SK-N-SH (cell line): ENCODE results near the gene SNRNP27. TPM values are rescaled to one million over a fixed set of nuclear protein-coding genes. Genes with fewer than 3 reads are reported as not detected.
A peak's percentile ranks its signal among the peaks of the same experiment; 100 is the strongest.

ENCODE experiments used
- CTCF ChIA-PET: fragments of 300-600, 350-600 bp; formaldehyde crosslinking; extraction: SDS; loops from one replicate; lab custom pipeline; 2021; lab: Yijun Ruan, JAX
- POLR2A ChIA-PET: fragments of 350-600 bp; sonication (Branson Sonifier 250); formaldehyde crosslinking; extraction: SDS; loops from one replicate; lab custom pipeline; 2020; ENCODE audit warnings: antibody characterized with exemption, inconsistent platforms; lab: Yijun Ruan, JAX
- DNase-seq: peaks from one replicate; pipeline ENCODE4 v3.0.0; 2012
- H2AFZ ChIP-seq: fragments of 200-600 bp; sonication (generic); 2 replicates; pipeline ENCODE4 v1.8.1; 2016; ENCODE audit warnings: antibody characterized with exemption, mild to moderate bottlenecking, low read depth
- H3F3A ChIP-seq: fragments of 200-600 bp; sonication (generic); replicated peaks from 2 replicates; pipeline ENCODE3; 2016; ENCODE audit warnings: antibody characterized with exemption, mild to moderate bottlenecking; ENCODE audit not compliant: insufficient read depth
- H3K27ac ChIP-seq, 2 experiments: fragments of 200-500 bp in 1 of 2; fragments of 200-600 bp in 1 of 2; sonication (Bioruptor generic) in 1 of 2; sonication (generic), shearing (Covaris generic) in 1 of 2; 2 replicates each; pipeline versions ENCODE4 v1.5.1 to v1.6.1; 2014 to 2016; ENCODE audit warnings: low read depth in 2 of 2, inconsistent platforms in 1 of 2, low read length in 1 of 2, mild to moderate bottlenecking in 1 of 2, mixed read lengths in 1 of 2
- H3K27me3 ChIP-seq: fragments of 200-600 bp; sonication (generic), shearing (Covaris generic); 2 replicates; pipeline ENCODE4 v1.6.1; 2016; ENCODE audit warnings: mixed run types; ENCODE audit not compliant: insufficient read depth
- H3K36me3 ChIP-seq, 2 experiments: fragments of 200-500 bp in 1 of 2; fragments of 200-600 bp in 1 of 2; sonication (Bioruptor generic) in 1 of 2; sonication (generic) in 1 of 2; replicated peaks in 1 of 2; 2 replicates each; pipeline versions ENCODE3 to v1.5.1; 2014 to 2016; ENCODE audit warnings: low read length in 1 of 2, mild to moderate bottlenecking in 1 of 2; ENCODE audit not compliant: insufficient read depth in 2 of 2, control insufficient read depth in 1 of 2
- H3K4me1 ChIP-seq, 2 experiments: fragments of 200-500 bp in 1 of 2; fragments of 200-600 bp in 1 of 2; sonication (Bioruptor generic) in 1 of 2; sonication (generic), shearing (Covaris generic) in 1 of 2; 2 replicates each; pipeline versions ENCODE4 v1.5.1 to v1.6.1; 2014 to 2016; ENCODE audit warnings: low read depth in 1 of 2, low read length in 1 of 2, mixed run types in 1 of 2; ENCODE audit not compliant: insufficient read depth in 2 of 2, control insufficient read depth in 1 of 2
- H3K4me2 ChIP-seq: fragments of 200-600 bp; sonication (generic), shearing (Covaris generic); 2 replicates; pipeline ENCODE4 v1.6.1; 2017; ENCODE audit warnings: mixed run types
- H3K4me3 ChIP-seq, 2 experiments: fragments of 200-500 bp in 1 of 2; fragments of 200-600 bp in 1 of 2; sonication (Bioruptor generic) in 1 of 2; sonication (generic), shearing (Covaris generic) in 1 of 2; 2 replicates each; pipeline versions ENCODE4 v1.5.1 to v1.8.1; 2014 to 2016; ENCODE audit warnings: low read depth in 2 of 2, inconsistent platforms in 1 of 2, low read length in 1 of 2, mild to moderate bottlenecking in 1 of 2, mixed read lengths in 1 of 2, moderate library complexity in 1 of 2
- H3K79me2 ChIP-seq: fragments of 200-600 bp; sonication (generic); 2 replicates; pipeline ENCODE4 v1.8.1; 2017; ENCODE audit warnings: mild to moderate bottlenecking; ENCODE audit not compliant: insufficient read depth
- H3K9ac ChIP-seq: fragments of 200-600 bp; sonication (generic); 2 replicates; pipeline ENCODE4 v1.6.1; 2017; ENCODE audit warnings: mixed run types
- H3K9me2 ChIP-seq: fragments of 200-600 bp; sonication (generic); 2 replicates; pipeline ENCODE4 v1.6.1; 2017; ENCODE audit warnings: mixed run types
- H3K9me3 ChIP-seq: fragments of 200-600 bp; sonication (generic); 2 replicates; pipeline ENCODE4 v1.6.1; 2017; ENCODE audit warnings: mixed run types, mild to moderate bottlenecking, moderate library complexity
- H4K20me1 ChIP-seq: fragments of 200-600 bp; sonication (generic); 2 replicates; pipeline ENCODE4 v1.6.1; 2017; ENCODE audit warnings: mild to moderate bottlenecking, mixed run types; ENCODE audit not compliant: insufficient read depth
- ELF1 ChIP-seq: IDR thresholded peaks from 2 replicates; pipeline ENCODE4 v1.4.0; 2012
- EP300 ChIP-seq, 2 experiments: IDR thresholded peaks; 2 replicates each; pipeline versions ENCODE4 v1.4.0 to v1.6.1; 2012; ENCODE audit warnings: borderline replicate concordance in 1 of 2, low read depth in 1 of 2, low read length in 1 of 2
- FOSL2 ChIP-seq: IDR thresholded peaks from 2 replicates; pipeline ENCODE4 v1.4.0; 2012; ENCODE audit warnings: low read depth, mild to moderate bottlenecking, moderate library complexity, borderline replicate concordance
- FOXM1 ChIP-seq: IDR thresholded peaks from 2 replicates; pipeline ENCODE4 v1.4.0; 2012; ENCODE audit warnings: low read depth, mild to moderate bottlenecking
- GATA2 ChIP-seq: sonication (generic); formaldehyde crosslinking; IDR thresholded peaks from 2 replicates; pipeline ENCODE4 v1.5.0; 2020; ENCODE audit warnings: mild to moderate bottlenecking, missing genetic modification reagents
- JUND ChIP-seq: IDR thresholded peaks from 2 replicates; pipeline ENCODE4 v1.4.0; 2012
- MEF2A ChIP-seq: IDR thresholded peaks from 2 replicates; pipeline ENCODE4 v1.4.0; 2012; ENCODE audit warnings: low read depth, borderline replicate concordance
- MXI1 ChIP-seq: IDR thresholded peaks from 2 replicates; pipeline ENCODE4 v1.6.1; 2012; ENCODE audit warnings: mild to moderate bottlenecking, low read depth, low read length, improper control_type of control experiment
- NFIC ChIP-seq: IDR thresholded peaks from 2 replicates; pipeline ENCODE4 v1.4.0; 2012; ENCODE audit warnings: borderline replicate concordance
- NRF1 ChIP-seq: IDR thresholded peaks from 2 replicates; pipeline ENCODE4 v1.6.1; 2012; ENCODE audit warnings: low read depth, mild to moderate bottlenecking, low read length
- RCOR1 ChIP-seq: fragments of 150-350 bp; IDR thresholded peaks from 2 replicates; pipeline ENCODE4 v1.6.1; 2017; ENCODE audit warnings: antibody characterized with exemption, low read length
- RFX5 ChIP-seq: IDR thresholded peaks from 2 replicates; pipeline ENCODE4 v1.6.1; 2012; ENCODE audit warnings: mild to moderate bottlenecking, improper control_type of control experiment, low read length
- RXRA ChIP-seq: IDR thresholded peaks from 2 replicates; pipeline ENCODE4 v1.4.0; 2012; ENCODE audit warnings: low read depth, mild to moderate bottlenecking, borderline replicate concordance
- SIN3A ChIP-seq: IDR thresholded peaks from 2 replicates; pipeline ENCODE4 v1.6.1; 2012; ENCODE audit warnings: low read depth, mild to moderate bottlenecking, low read length, moderate library complexity, borderline replicate concordance
- SMC3 ChIP-seq: IDR thresholded peaks from 2 replicates; pipeline ENCODE4 v1.6.1; 2012; ENCODE audit warnings: low read depth, low read length, improper control_type of control experiment
- TAF1 ChIP-seq: IDR thresholded peaks from 2 replicates; pipeline ENCODE4 v1.6.1; 2012; ENCODE audit warnings: low read depth, mild to moderate bottlenecking, low read length, moderate library complexity, borderline replicate concordance
- TCF12 ChIP-seq: IDR thresholded peaks from 2 replicates; pipeline ENCODE4 v1.4.0; 2012
- WGBS: methylation state at CpG from one replicate; pipeline ENCODE4 v1.1.6; 2017; ENCODE audit warnings: low lambda C conversion rate; 5-methylcytosine and 5-hydroxymethylcytosine counted together
- polyA plus RNA-seq, 3 experiments: library from polyadenylated mRNA; depleted of rRNA; stranded (reverse); fragments of >200 nt; gene quantifications; 2 replicates each; pipeline ENCODE4 v1.2.3, GENCODE V29; 2012

SNRNP27 gene
- polyA plus RNA-seq, 1 of the 3 experiments (the other 2 are of a cell fraction), result 68.4 TPM

- Histone ChIP-seq H3K9me2 (no peaks in the 10 kb centered on the region), H3K27me3 (no peaks in the 10 kb centered on the region), H4K20me1 (no peaks in the 10 kb centered on the region), H3K4me1 (peaks cover 0 to 5% of the 10 kb centered on the region in 2 experiments; a peak in 1 of 4 replicates), H2AFZ (no peak overlapping the region)
- CTCF ChIA-PET, result no interaction called here
- WGBS, result 95% methylated on average over 1 of the region's 1 CpG
- TF ChIP-seq RFX5 (no peak), MXI1 (no peak), SMC3 (no peak), FOSL2 (no peak), FOXM1 (no peak), TAF1 (no peak), JUND (no peak), GATA2 (CRISPR knock-in tag) (no peak), NFIC (no peak), RXRA (no peak), RCOR1 (no peak), TCF12 (no peak)
- TF ChIP-seq, all 33 proteins: peak for 0
- no peaks in the 10 kb centered on the region for H3K79me2 ChIP-seq
- H3F3A ChIP-seq, result peaks cover 12% of the 10 kb centered on the region
- peaks cover 8 to 9% of the 10 kb centered on the region in 2 experiments for H3K36me3 ChIP-seq
- POLR2A ChIA-PET, result interaction anchor here (0.6 kb wide), 1 partner anchor 70 kb away, joined by 3 read pairs; no protein-coding TSS in a partner anchor
- H3K9me3 ChIP-seq, result no peaks in the 10 kb centered on the region
- DNase-seq, result no peak
- no peak overlapping the region for H3K4me2 ChIP-seq
- no peak overlapping the region for H3K4me3 ChIP-seq
- H3K27ac ChIP-seq, result no peak overlapping the region
- no peak overlapping the region for H3K9ac ChIP-seq
Observed at GRCh38 chr2:69932596-69932922, 38.8 kb downstream of the SNRNP27 start.

- ChIA-PET POLR2A (interaction anchor here (0.6 kb wide), 1 partner anchor 70 kb away, joined by 3 read pairs; no protein-coding TSS in a partner anchor), CTCF (interaction anchor here (1.1 kb wide), 1 partner anchor 369 kb away, joined by 3 read pairs; the partner anchor contains the start of gene FAM136A)
- Histone ChIP-seq H3K4me3 (no peak overlapping the region), H3K9me3 (no peaks in the 10 kb centered on the region), H2AFZ (peak overlapping the region; percentile 68; the same call in 1 of the 2 replicates), H3K4me1 (peaks cover 0 to 5% of the 10 kb centered on the region in 2 experiments; a peak in 1 of 4 replicates), H3K9ac (peak overlapping the region; percentile 60; the same call in 1 of the 2 replicates), H3K9me2 (no peaks in the 10 kb centered on the region), H3K4me2 (0 out of 2 replicates have a peak overlapping the region, but pooled peaks have one; percentile 32), H3K36me3 (peaks cover 10 to 13% of the 10 kb centered on the region in 2 experiments), H3F3A (peaks cover 12% of the 10 kb centered on the region), H3K27ac (peak overlapping the region in 1 of 2 experiments; percentile 73; a peak in 2 of 4 replicates), H3K79me2 (no peaks in the 10 kb centered on the region), H3K27me3 (no peaks in the 10 kb centered on the region), H4K20me1 (no peaks in the 10 kb centered on the region)
- TF ChIP-seq MEF2A (no peak), SMC3 (no peak), SIN3A (no peak), EP300 (IDR thresholded peaks at IDR 0.05; ENCODE audit: borderline replicate concordance in 1 of 2, low read depth in 1 of 2, low read length in 1 of 2) (no peak), FOXM1 (no peak), ELF1 (no peak), NRF1 (no peak)
- no peak for DNase-seq
Observed at GRCh38 chr2:69933254-69933828, 39.6 kb downstream of the SNRNP27 start.
